HL-60 (cell line): Measurements from ENCODE around the gene SETBP1.

Experiments used
- POLR2AphosphoS5 ChIP-seq: IDR thresholded peaks from 2 replicates; pipeline ENCODE4 v1.6.1; 2012; ENCODE audit warnings: low read depth
- SPI1 ChIP-seq: IDR thresholded peaks from 2 replicates; pipeline ENCODE4 v1.6.1; 2012; ENCODE audit warnings: low read depth, mild to moderate bottlenecking, borderline replicate concordance
- TF ChIP-seq, protein P1 (sequence below): IDR thresholded peaks from one replicate; pipeline ENCODE4 v1.5.1; 2011; ENCODE audit warnings: low read length, control low read depth, inconsistent platforms; ENCODE audit not compliant: insufficient read depth
- TF ChIP-seq, protein P2 (sequence below): IDR thresholded peaks from 2 replicates; pipeline ENCODE4 v1.6.1; 2012; ENCODE audit warnings: low read depth; ENCODE audit not compliant: insufficient replicate concordance

GRCh38 chr18:44791520-44791919 lies 110.8 kb downstream of the SETBP1 start:
- TF ChIP-seq, protein P1, sequence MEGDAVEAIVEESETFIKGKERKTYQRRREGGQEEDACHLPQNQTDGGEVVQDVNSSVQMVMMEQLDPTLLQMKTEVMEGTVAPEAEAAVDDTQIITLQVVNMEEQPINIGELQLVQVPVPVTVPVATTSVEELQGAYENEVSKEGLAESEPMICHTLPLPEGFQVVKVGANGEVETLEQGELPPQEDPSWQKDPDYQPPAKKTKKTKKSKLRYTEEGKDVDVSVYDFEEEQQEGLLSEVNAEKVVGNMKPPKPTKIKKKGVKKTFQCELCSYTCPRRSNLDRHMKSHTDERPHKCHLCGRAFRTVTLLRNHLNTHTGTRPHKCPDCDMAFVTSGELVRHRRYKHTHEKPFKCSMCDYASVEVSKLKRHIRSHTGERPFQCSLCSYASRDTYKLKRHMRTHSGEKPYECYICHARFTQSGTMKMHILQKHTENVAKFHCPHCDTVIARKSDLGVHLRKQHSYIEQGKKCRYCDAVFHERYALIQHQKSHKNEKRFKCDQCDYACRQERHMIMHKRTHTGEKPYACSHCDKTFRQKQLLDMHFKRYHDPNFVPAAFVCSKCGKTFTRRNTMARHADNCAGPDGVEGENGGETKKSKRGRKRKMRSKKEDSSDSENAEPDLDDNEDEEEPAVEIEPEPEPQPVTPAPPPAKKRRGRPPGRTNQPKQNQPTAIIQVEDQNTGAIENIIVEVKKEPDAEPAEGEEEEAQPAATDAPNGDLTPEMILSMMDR = no peak
- TF ChIP-seq POLR2AphosphoS5 = no peak
- TF ChIP-seq SPI1 = no peak
- TF ChIP-seq, protein P2, sequence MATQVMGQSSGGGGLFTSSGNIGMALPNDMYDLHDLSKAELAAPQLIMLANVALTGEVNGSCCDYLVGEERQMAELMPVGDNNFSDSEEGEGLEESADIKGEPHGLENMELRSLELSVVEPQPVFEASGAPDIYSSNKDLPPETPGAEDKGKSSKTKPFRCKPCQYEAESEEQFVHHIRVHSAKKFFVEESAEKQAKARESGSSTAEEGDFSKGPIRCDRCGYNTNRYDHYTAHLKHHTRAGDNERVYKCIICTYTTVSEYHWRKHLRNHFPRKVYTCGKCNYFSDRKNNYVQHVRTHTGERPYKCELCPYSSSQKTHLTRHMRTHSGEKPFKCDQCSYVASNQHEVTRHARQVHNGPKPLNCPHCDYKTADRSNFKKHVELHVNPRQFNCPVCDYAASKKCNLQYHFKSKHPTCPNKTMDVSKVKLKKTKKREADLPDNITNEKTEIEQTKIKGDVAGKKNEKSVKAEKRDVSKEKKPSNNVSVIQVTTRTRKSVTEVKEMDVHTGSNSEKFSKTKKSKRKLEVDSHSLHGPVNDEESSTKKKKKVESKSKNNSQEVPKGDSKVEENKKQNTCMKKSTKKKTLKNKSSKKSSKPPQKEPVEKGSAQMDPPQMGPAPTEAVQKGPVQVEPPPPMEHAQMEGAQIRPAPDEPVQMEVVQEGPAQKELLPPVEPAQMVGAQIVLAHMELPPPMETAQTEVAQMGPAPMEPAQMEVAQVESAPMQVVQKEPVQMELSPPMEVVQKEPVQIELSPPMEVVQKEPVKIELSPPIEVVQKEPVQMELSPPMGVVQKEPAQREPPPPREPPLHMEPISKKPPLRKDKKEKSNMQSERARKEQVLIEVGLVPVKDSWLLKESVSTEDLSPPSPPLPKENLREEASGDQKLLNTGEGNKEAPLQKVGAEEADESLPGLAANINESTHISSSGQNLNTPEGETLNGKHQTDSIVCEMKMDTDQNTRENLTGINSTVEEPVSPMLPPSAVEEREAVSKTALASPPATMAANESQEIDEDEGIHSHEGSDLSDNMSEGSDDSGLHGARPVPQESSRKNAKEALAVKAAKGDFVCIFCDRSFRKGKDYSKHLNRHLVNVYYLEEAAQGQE = no peak
